Skin epidermis (tissue), 12 donors: ENCODE data around the gene ZDHHC20.
A peak's percentile ranks its signal among the peaks of the same experiment; 100 is the strongest.
"Not testable (repeated sequence)": the region's sequence is repeated elsewhere in the genome, so short reads cannot be mapped to it uniquely, and the experiment has no call there.

Experiments
- H3K27ac ChIP-seq, 21 experiments: fragments of 200-600 bp; sonication (generic) in 11 of 21; one replicate each; pipeline ENCODE4 v1.5.0; 2020; ENCODE audit warnings: mild to moderate bottlenecking in 3 of 21, inconsistent platforms in 2 of 21, moderate library complexity in 2 of 21
- H3K4me3 ChIP-seq, 7 experiments: fragments of 200-600 bp; sonication (generic) in 2 of 7; one replicate each; pipeline ENCODE4 v1.5.0; 2020; ENCODE audit warnings: inconsistent platforms in 2 of 7, mild to moderate bottlenecking in 2 of 7, moderate library complexity in 1 of 7

Gene ZDHHC20

DNA sequence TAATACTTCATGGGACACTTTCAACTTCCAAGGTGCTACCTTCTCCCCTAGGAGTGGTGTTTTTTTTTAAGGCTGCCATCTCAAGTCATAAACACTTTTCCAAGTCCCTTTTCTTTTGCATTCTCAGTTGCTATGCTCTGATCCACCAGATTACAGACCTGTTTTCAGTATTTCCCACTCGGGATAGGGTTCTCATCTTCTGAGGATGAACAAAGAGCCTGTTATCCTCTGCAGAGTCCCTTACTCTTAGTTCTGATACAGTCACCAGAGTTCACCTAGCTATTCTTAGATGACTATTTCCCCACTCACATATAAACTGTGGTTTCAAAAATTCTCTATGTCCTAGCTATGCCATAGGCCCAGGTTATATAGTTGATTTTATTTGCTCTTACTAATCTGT lies 15.9 kb downstream of the ZDHHC20 start:
- Histone ChIP-seq H3K4me3 (no peak overlapping the region), H3K27ac (no peak overlapping the region)

DNA sequence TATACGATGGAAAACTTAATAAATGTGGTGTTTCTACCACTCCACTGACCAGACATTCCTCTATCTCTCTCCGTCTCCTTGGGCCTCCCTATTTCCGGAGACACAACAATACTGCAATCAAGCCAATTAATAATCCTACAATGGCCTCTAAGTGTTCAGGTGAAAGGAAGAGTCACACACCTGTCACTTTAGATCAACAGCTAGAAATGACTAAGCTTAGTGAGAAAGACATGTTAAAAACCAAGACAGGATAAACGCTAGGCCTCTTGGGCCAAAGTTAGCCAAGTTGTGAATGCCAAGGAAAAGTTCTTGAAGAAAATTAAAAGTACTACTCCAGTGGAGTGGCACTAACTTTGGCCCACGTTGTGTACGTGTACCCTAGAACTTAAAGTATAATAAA lies 22.5 kb downstream of the ZDHHC20 start:
- H3K27ac ChIP-seq = peak overlapping the region in 15 of 21 experiments; percentile 8 to 73 (median 60)
- H3K4me3 ChIP-seq = no peak overlapping the region

DNA sequence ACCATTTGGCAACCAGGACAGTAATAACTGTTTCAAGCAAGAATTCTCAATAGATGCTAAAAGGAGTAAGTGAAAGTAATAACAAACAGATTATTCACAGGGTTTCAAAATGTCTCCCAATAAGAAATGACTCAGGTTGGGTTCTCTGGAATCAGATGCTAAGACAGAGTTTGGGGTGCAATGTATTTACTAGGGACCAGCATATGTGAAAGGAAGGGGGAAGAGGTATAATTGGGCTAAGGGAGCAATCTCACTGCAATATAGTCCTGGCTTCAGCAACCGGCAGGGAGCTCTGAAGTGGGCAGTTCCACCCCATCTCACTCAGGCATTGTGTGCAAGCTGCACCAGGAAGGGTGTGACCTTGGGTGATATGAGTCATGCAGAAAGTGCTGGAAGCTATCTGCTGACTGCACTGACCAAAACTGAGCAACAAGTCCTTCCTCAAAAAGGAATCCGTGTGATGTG lies 23.4 kb downstream of the ZDHHC20 start:
- Histone ChIP-seq H3K4me3 (no peak overlapping the region), H3K27ac (peak overlapping the region in 17 of 21 experiments; percentile 3 to 73 (median 61))

DNA sequence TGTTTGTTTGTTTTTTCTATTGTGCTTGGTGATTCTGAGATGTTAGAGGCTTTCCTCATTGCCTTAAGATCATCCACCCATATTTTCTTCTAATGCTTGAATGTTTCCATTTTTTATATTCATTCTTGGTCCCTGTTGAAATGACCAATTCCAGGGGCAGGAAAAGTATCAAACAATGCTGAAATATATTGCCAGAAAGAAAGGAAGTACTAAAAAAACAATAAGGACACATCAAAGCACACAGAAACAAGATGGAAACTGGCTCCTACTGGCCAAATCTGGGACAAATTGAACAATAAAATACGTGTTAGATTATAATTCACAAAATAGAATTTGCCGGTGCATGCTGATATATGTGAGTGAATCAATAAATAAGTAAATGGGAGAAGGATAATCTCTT lies 23.9 kb downstream of the ZDHHC20 start:
- H3K4me3 ChIP-seq = no peak overlapping the region
- peak overlapping the region in 15 of 21 experiments; percentile 3 to 73 (median 63) for H3K27ac ChIP-seq

DNA sequence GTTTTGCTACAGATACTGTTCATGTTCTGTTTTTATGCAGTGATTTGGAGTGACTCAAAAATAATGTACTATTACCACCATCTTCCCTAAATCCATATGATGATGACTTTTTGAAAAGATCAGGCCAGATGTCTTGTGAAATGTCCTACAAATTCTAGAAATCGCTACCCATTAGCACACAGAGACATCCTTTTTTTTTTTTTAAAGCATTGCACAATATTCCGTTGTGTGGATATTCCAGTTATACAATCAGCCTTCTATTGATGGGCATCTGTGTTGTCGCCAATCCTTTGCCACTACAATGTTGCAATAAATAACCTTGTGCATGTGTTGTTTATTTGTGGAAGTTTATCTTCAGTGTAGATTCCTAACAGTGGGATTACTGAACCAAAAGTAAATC lies 24.5 kb downstream of the ZDHHC20 start:
- Histone ChIP-seq H3K4me3 (no peak overlapping the region), H3K27ac (peak overlapping the region in 6 of 21 experiments; percentile 18 to 73 (median 62))

DNA sequence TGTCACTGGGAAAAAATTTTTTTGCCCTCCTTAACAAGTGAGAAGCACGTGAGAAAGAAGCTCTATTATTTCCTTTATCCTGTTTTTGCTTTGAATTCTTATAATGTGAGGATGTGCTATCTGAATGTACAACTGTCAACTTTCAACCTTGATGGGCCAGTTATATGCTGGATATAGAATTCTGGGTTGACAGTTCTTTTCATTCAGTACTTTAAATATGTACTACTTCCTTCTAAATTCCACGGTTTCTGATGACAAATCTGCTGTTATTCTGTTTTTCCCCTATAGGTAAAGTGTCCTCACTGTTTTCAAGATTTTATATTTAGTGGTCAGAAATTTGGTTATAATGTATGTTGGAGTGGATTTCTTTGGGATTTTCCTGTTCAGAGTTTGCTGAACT lies 29.9 kb downstream of the ZDHHC20 start:
- Histone ChIP-seq H3K4me3 (no peak overlapping the region), H3K27ac (no peak overlapping the region)

DNA sequence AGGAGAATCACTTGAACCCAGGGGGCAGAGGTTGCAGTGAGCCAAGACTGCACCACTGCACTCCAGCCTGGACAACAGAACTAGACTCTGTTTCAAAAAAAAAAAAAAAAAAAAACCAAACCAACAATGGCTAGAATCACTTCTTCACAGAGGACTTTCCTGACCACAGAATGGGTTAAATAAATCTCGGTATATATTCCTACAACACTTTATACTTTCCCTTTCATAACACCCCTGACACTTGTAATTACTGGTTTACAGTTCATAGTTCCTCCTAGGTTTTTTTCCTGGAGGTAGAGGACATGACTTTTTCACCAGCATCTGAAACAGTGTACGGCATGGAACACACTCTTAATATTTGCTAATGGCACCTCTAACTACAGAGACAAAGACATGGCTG lies 31.4 kb downstream of the ZDHHC20 start:
- Histone ChIP-seq H3K4me3 (no peak overlapping the region), H3K27ac (no peak overlapping the region)

DNA sequence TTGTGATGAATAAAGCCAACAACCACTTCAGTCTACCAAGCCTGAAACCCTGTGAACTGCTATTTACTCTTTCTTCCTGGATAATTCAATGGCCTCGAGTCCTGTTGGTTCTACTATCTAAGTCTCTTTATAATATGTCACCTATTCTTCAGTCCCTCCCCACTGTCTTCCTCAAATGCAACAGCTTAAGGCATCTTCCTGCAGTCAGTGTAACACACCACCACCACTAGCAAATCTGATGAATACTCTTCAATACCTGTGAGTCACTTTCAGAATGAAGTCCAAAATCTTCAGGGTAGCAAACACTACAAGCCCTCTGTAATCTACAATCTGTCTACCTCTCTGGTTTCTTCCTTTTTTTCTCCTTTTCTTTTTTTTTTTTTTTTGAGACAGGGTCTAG lies 32.9 kb downstream of the ZDHHC20 start:
- no peak overlapping the region for H3K27ac ChIP-seq
- no peak overlapping the region for H3K4me3 ChIP-seq

DNA sequence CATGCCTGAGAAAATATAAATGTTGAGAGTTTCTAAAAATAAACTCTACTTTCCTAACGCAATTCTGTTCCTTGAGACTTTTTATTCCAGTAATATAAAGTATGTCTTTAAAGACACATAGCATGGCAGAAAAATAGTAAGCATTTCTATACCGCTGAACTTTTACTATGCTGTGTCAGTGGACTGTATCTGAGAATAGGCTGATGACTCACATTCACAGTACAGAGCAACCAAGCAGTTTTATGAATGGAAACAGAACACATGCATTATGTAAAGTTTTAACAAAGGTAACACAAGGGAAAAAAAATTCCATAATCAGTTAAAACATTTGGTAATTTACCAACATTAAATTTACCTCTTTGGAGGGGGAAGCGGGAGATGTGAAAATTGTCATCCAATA lies 38.4 kb downstream of the ZDHHC20 start:
- H3K4me3 ChIP-seq = no peak overlapping the region
- no peak overlapping the region for H3K27ac ChIP-seq

DNA sequence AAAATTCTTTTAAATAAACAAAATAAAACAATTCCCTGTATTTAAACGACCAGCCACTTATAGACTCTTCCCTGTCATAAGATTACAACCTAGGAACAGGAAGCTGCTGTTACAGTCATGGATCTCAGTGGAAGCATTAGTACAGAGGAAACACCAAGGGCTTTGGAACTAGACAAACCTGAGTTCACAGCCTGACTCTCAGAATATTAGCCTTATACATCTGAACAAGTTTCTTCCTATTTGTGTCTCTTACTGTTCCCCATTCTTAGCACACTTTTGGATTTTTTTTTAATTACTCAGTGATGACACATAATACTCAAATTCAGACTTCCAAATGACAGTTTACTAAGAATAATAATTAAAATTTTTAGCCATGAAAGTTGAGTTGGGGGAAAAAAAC lies 46.1 kb downstream of the ZDHHC20 start:
- no peak overlapping the region for H3K4me3 ChIP-seq
- H3K27ac ChIP-seq = no peak overlapping the region

DNA sequence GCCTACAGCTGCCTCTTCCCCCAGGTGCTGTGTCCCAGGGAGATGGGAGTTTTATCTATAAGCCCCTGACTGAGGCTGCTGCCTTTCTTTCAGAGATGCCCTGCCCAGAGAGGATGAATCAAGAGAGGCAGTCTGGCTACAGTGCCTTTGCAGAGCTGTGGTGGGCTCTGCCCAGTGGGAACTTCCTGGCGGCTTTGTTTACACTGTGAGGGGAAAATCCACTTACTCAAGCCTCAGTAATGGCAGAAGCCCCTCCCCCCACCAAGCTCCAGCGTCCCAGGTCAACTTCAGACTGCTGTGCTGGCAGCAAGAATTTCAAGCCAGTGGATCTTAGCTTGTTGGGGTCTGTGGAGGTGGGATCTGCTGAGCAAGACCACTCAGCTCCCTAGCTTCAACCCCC lies 48.6 kb downstream of the ZDHHC20 start:
- not testable (repeated sequence) for H3K4me3 ChIP-seq
- peak overlapping the region in 2 of 21 experiments; percentile 11 to 46 for H3K27ac ChIP-seq

DNA sequence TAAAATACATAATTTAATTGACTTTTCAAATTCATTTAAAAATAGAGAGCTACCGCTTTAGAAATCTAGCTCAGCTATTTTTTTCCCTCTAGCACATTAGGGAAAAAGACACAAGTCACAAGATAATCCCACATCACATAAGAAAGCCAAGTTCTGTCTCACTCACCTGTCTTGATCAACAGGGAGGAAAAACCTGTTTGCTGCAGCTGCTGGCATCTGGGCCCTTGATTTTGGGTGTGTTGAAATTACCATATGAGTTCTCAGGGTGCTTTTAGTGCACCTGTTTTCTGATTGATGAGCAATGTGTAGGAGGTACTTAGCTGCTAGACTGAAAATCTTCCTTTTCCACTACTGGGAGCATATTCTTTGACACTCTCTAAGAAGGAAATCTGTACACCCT lies 53.8 kb downstream of the ZDHHC20 start:
- Histone ChIP-seq H3K27ac (no peak overlapping the region), H3K4me3 (no peak overlapping the region)

DNA sequence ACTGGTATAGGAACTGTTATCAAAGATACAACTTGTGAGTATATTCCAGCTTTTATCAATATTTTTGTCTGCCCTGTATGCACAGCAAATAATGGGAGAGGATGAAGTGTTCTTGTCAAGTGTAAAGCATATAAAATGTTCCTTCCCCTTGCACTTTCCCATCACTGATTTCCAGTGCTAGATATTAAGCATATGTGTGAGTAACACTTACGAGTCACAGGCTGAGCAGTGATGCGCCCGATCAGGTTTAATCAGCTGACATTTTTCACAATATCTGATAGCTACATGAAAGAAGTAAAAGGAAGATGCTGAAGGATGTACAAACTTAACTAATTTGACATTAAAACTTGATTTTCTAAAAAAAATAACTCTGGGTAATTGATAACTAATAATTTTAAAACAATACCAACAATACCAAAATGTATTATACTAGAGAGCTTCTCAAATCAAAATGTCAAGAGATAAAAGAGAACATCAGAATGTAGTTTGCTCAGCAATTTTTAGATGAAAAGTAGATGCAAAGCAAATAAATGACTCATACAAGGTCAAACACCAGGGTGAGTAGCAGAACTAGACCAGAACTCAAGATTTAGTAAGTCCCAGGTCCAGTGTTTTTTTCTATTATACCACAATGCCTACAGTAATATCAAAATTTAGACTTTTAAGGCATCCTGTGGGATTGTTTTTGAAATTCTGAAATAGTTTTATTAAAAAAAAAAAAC lies 56.4 kb downstream of the ZDHHC20 start:
- H3K4me3 ChIP-seq = no peak overlapping the region
- H3K27ac ChIP-seq = no peak overlapping the region

DNA sequence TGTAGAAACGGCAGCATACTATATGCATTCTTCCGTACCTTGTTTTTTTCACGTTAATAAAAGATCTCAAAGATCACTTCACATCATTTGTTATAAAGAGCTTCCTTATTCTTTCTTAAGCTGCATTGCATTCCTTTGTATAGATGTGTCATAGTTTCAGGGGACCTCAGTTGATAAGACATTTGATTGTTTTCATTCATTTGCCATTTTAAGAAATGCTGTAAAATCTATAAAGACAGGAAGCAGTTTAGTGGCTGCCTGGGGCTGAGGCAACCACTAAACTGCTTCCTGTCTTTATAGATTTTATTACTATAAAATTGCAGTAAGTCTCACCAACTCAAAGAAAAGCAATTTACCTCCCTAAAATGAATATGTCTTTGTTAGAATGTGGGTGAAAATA lies 59.4 kb downstream of the ZDHHC20 start:
- peak overlapping the region in 1 of 21 experiments; percentile 49 for H3K27ac ChIP-seq
- no peak overlapping the region for H3K4me3 ChIP-seq

DNA sequence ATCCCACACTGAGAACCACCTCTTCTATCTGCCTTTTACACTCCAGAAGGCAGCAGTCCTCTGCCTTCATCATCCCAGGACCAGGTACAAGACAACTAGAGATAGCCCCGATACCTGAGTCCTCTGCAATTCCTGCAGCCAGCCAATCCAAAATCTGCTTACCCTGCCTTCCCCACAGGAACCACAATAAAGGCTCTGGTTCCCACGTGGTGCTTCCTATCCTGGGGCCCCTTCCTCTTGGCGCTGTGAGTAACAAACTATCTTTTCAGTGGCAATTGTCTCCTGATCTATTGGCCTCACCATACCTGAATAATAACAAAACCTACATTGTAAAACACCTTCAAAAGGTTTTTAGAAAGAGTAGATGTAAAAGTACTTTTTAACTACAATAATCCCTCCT lies 63.1 kb downstream of the ZDHHC20 start:
- no peak overlapping the region for H3K27ac ChIP-seq
- no peak overlapping the region for H3K4me3 ChIP-seq

DNA sequence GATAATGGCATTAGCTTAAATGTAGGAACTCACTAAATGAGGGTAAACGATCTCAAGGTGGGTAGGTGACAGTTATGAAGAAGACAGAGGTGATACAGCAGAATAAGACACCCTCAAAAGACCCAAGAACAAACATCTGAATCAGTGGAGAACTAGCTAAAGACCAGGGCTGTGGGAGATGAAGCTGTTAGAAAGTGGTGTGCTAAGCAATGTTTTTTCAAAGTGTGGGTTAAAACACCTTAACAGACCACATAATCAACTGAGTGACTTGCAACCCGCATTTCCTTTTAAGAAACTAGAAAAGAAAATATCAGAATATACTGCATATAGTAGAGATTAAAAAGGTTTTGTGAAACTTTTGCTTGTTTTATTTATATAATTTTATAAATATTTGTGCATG lies 70.0 kb downstream of the ZDHHC20 start:
- Histone ChIP-seq H3K27ac (no peak overlapping the region), H3K4me3 (no peak overlapping the region)

DNA sequence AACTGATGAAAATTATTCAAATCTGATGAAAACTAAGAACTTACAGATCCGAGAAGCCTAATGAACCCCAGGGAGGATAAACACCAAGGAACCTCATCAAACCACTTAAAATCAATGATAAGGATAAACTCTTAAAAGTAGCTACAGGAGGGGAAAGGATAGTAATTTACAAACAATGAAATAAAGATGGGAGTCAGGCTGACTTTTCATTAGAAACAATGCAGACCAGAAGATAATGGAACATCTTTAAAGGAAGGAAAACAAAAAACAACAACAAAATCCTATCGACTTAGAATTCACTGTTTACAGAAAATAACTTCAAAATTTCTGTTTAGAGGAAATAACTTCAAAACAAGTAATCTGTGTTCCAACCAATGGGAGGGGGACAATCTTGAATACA lies 73.4 kb downstream of the ZDHHC20 start:
- no peak overlapping the region for H3K4me3 ChIP-seq

DNA sequence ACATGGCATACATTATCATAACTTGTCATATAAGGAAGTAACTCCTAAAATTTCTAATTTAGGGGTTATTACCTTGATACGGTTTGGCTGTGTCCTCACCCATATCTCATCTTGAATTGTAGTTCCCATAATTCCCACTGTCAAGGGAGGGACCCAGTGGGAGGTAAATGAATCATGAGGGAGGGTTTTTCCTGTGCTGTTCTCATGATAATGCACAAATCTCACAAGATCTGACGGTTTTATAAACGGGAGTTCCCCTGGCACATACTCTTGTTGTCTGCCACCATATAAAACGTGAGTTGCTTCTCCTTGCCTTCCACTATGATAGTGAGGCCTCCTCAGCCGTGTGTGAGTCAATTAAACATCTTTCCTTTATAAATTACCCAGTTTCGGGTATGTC lies 76.0 kb downstream of the ZDHHC20 start:
- H3K27ac ChIP-seq = no peak overlapping the region
- H3K4me3 ChIP-seq = no peak overlapping the region

More for the DNA sequence above, 73.4 kb downstream of the ZDHHC20 start:
- H3K27ac ChIP-seq = no peak overlapping the region

DNA sequence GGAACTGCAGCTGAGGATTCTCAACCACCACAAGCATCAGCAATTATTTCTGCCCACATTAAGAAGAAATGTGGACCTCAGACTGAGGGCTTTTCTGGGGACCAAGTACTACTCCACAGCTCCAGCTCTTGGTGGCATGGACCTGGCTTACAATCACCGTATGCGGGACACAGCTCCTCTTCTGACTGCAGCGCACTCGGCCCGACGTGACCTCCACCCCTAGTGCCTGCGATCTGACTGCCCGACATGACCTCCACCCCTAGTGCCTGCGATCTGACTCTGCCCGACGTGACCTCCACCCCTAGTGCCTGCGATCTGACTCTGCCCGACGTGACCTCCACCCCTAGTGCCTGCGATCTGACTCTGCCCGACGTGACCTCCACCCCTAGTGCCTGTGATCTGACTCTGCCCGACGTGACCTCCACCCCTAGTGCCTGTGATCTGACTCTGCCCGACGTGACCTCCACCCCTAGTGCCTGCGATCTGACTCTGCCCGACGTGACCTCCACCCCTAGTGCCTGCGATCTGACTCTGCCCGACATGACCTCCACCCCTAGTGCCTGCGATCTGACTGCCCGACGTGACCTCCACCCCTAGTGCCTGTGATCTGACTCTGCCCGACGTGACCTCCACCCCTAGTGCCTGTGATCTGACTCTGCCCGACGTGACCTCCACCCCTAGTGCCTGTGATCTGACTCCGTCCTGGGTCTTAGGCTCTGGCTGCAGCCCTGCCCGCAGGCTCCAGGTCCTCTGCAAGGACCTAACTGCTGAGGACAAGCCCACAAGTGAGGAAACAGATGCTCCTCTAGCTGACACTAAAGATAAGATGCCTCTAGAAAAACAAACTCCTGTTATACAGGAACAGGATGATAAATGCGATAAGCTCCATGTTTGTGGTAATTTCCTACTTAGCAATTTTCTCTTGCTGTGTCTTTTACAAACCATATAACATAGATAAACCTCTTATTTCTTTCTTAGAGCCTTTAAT lies 81.8 kb downstream of the ZDHHC20 start:
- H3K27ac ChIP-seq, H3K4me3 ChIP-seq: not testable (repeated sequence)

DNA sequence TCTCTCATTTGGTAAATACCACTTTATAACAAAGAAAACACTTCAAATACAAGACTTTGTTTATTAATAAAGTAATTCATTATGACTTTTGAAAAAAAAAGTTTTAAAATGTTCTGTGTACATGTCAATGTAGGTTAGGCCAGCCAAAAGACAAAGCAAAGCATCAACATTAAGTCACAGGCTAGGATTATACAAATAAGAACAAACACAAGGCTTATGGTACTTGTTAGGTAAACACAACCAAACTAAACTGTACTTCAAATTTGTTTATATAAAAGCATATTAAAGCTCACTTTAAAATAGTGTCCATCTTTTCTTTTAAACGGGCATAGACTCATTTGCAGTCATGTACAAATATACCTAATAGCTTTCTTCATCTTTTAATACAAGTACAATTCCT lies 86.6 kb downstream of the ZDHHC20 start:
- Histone ChIP-seq H3K27ac (no peak overlapping the region), H3K4me3 (no peak overlapping the region)

DNA sequence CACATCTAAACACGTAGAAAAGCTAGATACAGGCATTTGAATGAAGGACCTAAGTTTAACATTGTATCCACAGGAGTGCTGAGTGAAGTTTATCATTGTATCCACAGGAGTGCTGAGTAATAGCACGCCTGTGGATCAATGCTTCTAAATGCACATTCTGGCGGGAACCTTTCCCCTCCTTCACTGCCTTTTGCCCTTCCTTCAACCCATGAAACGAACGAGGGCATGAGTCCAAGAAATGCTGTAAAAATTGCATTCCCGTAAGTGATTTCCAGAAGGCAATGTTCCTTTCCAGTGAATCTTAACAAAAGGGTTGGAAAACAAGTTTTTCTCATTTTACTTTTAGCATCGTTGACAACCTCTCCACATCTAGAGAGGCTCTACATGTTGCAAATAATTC lies 88.1 kb downstream of the ZDHHC20 start:
- no peak overlapping the region for H3K27ac ChIP-seq
- no peak overlapping the region for H3K4me3 ChIP-seq
